Mononuclear cell (primary cell): ENCODE results near the gene PCDHGA2. TPM values are rescaled to one million over a fixed set of nuclear protein-coding genes. Genes with fewer than 3 reads are reported as not detected.
A peak's percentile ranks its signal among the peaks of the same experiment; 100 is the strongest.
"Not testable (repeated sequence)": the region's sequence is repeated elsewhere in the genome, so short reads cannot be mapped to it uniquely, and the experiment has no call there.

Experiments
- H3K27me3 ChIP-seq: 2 replicates; pipeline ENCODE4 v1.6.0; 2011; ENCODE audit warnings: low read length, control low read depth; ENCODE audit not compliant: insufficient read depth
- H3K4me1 ChIP-seq: 2 replicates; pipeline ENCODE4 v1.5.1; 2011; ENCODE audit warnings: mild to moderate bottlenecking, low read length, control low read depth; ENCODE audit not compliant: insufficient read depth
- H3K4me3 ChIP-seq: 2 replicates; pipeline ENCODE4 v1.5.1; 2011; ENCODE audit warnings: mild to moderate bottlenecking, low read length, moderate library complexity
- H3K9me3 ChIP-seq: 2 replicates; pipeline ENCODE4 v1.5.1; 2011; ENCODE audit warnings: low read depth, mild to moderate bottlenecking, control low read depth, low read length
- total RNA-seq: library from RNA; depleted of rRNA; stranded (reverse); fragments of >200 nt; gene quantifications from one replicate; pipeline ENCODE4 v1.2.3, GENCODE V29; 2012

Gene PCDHGA2
- total RNA-seq, 1 donor = not detected

GRCh38 chr5:141362719-141363118, 24.2 kb downstream of the PCDHGA2 start:
- H3K27me3 ChIP-seq = peaks cover 93% of the 10 kb centered on the region
- peaks cover 14% of the 10 kb centered on the region for H3K9me3 ChIP-seq

GRCh38 chr5:141363952-141364660, 25.5 kb downstream of the PCDHGA2 start, which contains the start of gene PCDHGA5:
PCDHGA5 (plus strand) TSS chr5:141364162; CDS start chr5:141364331, 169 bp downstream.
- peaks cover 93% of the 10 kb centered on the region for H3K27me3 ChIP-seq
- H3K4me3 ChIP-seq = no peak within 1 kb of the TSS
- no peaks in the 10 kb centered on the region for H3K4me1 ChIP-seq
- H3K9me3 ChIP-seq = peaks cover 14% of the 10 kb centered on the region

More at GRCh38 chr5:141362719-141363118, 24.2 kb downstream of the PCDHGA2 start:
- no peaks in the 10 kb centered on the region for H3K4me1 ChIP-seq
- H3K4me3 ChIP-seq = no peak overlapping the region

GRCh38 chr5:141366016-141366896, 27.7 kb downstream of the PCDHGA2 start:
- H3K4me1 ChIP-seq = peaks cover 5% of the 10 kb centered on the region
- H3K27me3 ChIP-seq = peaks cover 94% of the 10 kb centered on the region
- peaks cover 17% of the 10 kb centered on the region for H3K9me3 ChIP-seq
- no peak overlapping the region for H3K4me3 ChIP-seq

GRCh38 chr5:141369994-141370848, 31.7 kb downstream of the PCDHGA2 start, which contains the start of gene PCDHGB3:
PCDHGB3 (plus strand) TSS chr5:141370242; CDS start chr5:141370395, 153 bp downstream.
- H3K9me3 ChIP-seq = peaks cover 15% of the 10 kb centered on the region
- H3K4me1 ChIP-seq = peaks cover 5% of the 10 kb centered on the region
- no peak within 1 kb of the TSS for H3K4me3 ChIP-seq
- H3K27me3 ChIP-seq = peaks cover 98% of the 10 kb centered on the region

- Histone ChIP-seq H3K9me3 (peaks cover 12% of the 10 kb centered on the region), H3K4me1 (peaks cover 5% of the 10 kb centered on the region), H3K4me3 (no peak overlapping the region), H3K27me3 (peaks cover 88% of the 10 kb centered on the region)
Measured at GRCh38 chr5:141371572-141372475, 33.3 kb downstream of the PCDHGA2 start.

- peaks cover 81% of the 10 kb centered on the region for H3K27me3 ChIP-seq
- peaks cover 16% of the 10 kb centered on the region for H3K9me3 ChIP-seq
- no peak within 1 kb of the TSS for H3K4me3 ChIP-seq
- peaks cover 5% of the 10 kb centered on the region for H3K4me1 ChIP-seq
Measured at GRCh38 chr5:141373673-141374317, 35.2 kb downstream of the PCDHGA2 start, which contains the start of gene PCDHGA6. PCDHGA6 (plus strand) TSS chr5:141373891; CDS start chr5:141374084, 193 bp downstream.

- Histone ChIP-seq H3K4me3 (no peak overlapping the region), H3K27me3 (peaks cover 76% of the 10 kb centered on the region), H3K9me3 (peaks cover 16% of the 10 kb centered on the region), H3K4me1 (peaks cover 5% of the 10 kb centered on the region)
Measured at GRCh38 chr5:141374627-141375026, 36.1 kb downstream of the PCDHGA2 start.

- Histone ChIP-seq H3K9me3 (peaks cover 16% of the 10 kb centered on the region), H3K27me3 (peaks cover 74% of the 10 kb centered on the region)
- not testable (repeated sequence) for H3K4me1 ChIP-seq, H3K4me3 ChIP-seq
Measured at GRCh38 chr5:141375444-141376155, 37.0 kb downstream of the PCDHGA2 start.

GRCh38 chr5:141382469-141383294, 44.1 kb downstream of the PCDHGA2 start, which contains the start of gene PCDHGA7:
PCDHGA7 (plus strand) TSS chr5:141382742; CDS start chr5:141382900, 158 bp downstream.
- no peaks in the 10 kb centered on the region for H3K4me1 ChIP-seq
- peaks cover 8% of the 10 kb centered on the region for H3K9me3 ChIP-seq
- H3K27me3 ChIP-seq = peaks cover 83% of the 10 kb centered on the region
- H3K4me3 ChIP-seq = peak within 1 kb of the TSS; percentile 7

GRCh38 chr5:141383345-141383744, 44.8 kb downstream of the PCDHGA2 start:
- Histone ChIP-seq H3K27me3 (peaks cover 84% of the 10 kb centered on the region), H3K4me3 (no peak overlapping the region), H3K9me3 (peaks cover 8% of the 10 kb centered on the region), H3K4me1 (no peaks in the 10 kb centered on the region)

- H3K27me3 ChIP-seq = peaks cover 89% of the 10 kb centered on the region
- H3K4me1 ChIP-seq = no peaks in the 10 kb centered on the region
- peaks cover 8% of the 10 kb centered on the region for H3K9me3 ChIP-seq
- no peak overlapping the region for H3K4me3 ChIP-seq
Measured at GRCh38 chr5:141384471-141385267, 46.1 kb downstream of the PCDHGA2 start.
